Body of pancreas (tissue), 4 donors: ENCODE results near the gene S100B.

Source experiments
- POLR2A ChIP-seq, 3 donors: fragments of 450-650 bp; IDR thresholded peaks; one replicate each; pipeline ENCODE4 v1.6.1; 2016; ENCODE audit warnings: antibody characterized with exemption in 3 of 3, mild to moderate bottlenecking in 2 of 3
- TF ChIP-seq, protein P1 (sequence below), 7 experiments: fragments of 450-650 bp in 4 of 7; fragments of 200-600 bp in 3 of 7; sonication (generic) in 3 of 7; IDR thresholded peaks; one replicate each; pipeline ENCODE4 v1.5.1; 2016 to 2019; ENCODE audit warnings: antibody characterized with exemption in 7 of 7

DNA sequence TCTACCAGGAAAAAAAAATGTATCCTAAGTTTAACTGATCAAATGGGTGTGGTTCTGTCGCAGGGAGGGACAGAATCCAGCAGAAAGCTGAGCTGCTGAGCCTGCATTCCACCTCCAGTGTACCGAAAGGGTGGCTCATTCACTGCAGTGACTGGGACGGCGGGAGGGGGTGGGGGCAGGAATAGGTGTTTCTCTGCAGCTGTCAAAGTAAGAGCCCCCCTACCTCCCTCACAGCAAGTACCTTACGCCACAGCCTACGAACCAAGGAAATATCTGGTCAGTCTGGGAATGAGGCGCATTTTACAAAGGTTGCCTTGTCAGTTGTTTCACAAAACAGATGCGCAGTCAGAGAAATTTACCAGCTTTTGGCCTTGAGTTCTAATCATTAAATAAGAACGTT lies 1.7 kb downstream of the S100B start:
- TF ChIP-seq, protein P1, sequence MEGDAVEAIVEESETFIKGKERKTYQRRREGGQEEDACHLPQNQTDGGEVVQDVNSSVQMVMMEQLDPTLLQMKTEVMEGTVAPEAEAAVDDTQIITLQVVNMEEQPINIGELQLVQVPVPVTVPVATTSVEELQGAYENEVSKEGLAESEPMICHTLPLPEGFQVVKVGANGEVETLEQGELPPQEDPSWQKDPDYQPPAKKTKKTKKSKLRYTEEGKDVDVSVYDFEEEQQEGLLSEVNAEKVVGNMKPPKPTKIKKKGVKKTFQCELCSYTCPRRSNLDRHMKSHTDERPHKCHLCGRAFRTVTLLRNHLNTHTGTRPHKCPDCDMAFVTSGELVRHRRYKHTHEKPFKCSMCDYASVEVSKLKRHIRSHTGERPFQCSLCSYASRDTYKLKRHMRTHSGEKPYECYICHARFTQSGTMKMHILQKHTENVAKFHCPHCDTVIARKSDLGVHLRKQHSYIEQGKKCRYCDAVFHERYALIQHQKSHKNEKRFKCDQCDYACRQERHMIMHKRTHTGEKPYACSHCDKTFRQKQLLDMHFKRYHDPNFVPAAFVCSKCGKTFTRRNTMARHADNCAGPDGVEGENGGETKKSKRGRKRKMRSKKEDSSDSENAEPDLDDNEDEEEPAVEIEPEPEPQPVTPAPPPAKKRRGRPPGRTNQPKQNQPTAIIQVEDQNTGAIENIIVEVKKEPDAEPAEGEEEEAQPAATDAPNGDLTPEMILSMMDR (IDR thresholded peaks at IDR 0.05), result no peak
- no peak for TF ChIP-seq POLR2A (IDR thresholded peaks at IDR 0.05)
